Stimulated activated CD8-positive, alpha-beta memory T cell treated with anti-CD3 and anti-CD28 coated beads, Interleukin-7, amount 100 ng/mL, for 4 hours (primary cell): ENCODE data around the gene ST3GAL3.

Source experiments
- DNase-seq, 2 donors: peaks; one replicate each; pipeline ENCODE4 v3.0.0-alpha.2; 2020; ENCODE audit warnings: low read depth in 2 of 2

Gene ST3GAL3

DNA sequence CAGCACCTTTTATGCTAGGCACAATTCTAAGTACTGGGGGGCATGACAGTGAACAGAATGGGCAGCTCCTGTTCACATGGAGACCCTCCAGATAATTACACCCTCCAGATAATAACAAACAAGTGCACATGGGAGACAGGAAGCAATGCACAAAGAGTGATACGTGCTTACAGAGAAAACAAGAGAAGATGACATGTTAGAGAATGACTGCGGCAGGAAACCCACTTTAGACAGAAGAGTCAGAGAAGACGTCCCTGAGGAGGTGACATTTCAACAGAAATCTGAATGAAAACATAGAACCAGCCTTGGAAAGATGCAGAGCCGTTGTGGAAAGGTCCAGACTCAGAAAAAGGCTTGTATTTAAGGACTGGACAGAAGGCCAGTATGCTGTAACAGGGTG, 171.5 kb downstream of the ST3GAL3 start:
- DNase-seq: no peak

DNA sequence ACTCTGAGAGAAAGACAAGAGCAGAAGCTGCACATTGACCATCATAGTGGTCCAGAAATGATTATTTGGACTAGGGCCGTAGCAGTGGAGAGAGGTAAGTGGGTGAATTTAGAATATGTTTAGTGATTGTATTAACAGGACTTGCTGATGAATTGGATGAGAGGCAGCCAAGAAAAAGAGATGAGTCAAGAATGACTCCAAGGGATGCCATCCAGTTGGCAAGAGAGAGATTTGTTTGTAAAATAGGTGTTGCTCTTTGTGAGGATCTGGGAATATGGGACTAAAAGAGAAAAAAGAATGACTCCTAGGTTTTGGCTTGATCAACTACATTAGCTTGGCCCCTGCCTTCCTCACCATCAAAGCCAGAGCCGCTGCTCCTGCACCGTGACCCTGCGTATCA, 172.1 kb downstream of the ST3GAL3 start:
- DNase-seq: no peak

DNA sequence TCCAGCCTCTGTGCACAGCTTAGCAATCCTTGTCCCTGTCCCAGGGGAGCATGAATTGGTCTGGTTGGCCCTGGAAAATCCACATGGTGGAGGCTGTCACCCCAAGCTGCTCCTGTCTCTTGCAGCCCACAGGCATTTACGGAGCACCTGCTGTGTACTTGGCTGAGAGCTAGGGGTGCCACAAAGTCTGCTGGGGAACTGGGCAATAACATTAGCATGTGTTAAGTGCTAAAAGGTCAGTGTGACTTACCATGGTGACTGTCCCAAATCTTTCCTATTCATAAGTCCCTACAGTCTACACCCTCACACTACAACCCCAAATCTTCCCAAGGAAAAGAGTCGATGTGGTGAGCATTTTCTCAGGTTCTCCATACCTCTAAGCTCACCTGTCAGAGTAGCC, 172.7 kb downstream of the ST3GAL3 start:
- DNase-seq: no peak

DNA sequence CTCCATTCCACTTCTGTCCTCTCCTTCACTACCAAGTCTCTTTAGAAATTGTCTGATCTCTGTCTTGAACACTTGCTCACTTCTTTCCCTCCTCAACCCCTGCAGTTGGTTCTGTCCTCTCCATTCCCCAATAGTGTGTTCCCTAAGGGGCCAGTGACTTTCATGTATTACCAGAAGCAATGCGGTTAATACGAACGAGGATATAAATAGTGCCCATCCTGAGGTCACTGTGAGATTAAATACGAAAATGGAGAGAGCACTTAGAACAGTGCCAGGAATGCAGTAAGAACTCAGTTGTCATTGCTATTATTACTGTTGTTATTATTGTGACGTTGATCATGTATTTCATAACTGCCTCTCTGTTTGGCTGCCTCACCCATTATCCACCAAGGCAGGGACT, 173.3 kb downstream of the ST3GAL3 start:
- DNase-seq: no peak

DNA sequence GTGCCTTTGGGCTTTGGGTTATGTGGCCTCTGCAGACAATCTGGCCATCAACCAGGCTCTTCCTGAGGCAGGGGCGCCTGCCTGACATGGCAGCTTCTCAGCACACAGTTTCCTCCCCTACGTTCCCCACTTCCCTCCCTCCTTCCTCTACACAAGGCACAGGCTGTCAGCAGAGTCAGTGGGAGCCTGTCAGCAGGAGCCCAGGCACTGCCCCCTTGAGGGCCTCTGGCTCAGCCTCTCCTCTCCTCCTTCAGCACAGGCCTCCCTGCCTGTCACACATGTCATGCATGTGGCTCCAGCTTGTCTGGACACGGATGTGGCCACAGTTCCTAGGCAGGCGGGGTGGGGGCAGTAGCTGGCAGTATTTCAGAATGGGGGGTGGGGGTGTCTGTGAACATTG, 174.1 kb downstream of the ST3GAL3 start:
- no peak for DNase-seq

DNA sequence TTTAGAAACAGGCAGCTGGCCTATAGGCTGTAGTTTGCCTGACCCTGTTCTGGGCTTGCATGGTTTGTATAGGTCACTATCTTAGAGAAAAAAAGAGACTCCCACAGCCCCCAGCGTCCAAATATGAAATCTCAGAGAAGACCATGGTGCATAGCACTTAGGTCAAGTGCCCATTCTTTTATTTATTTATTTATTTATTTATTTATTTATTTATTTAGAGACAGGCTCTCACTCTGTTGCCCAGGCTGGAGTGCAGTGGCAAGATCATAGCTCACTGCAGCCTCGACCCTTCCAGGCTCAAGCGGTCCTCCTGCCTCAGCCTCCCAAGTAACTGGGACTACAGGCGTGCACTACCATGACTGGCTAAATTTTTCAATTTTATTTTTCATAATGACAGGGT, 175.4 kb downstream of the ST3GAL3 start:
- DNase-seq: no peak

DNA sequence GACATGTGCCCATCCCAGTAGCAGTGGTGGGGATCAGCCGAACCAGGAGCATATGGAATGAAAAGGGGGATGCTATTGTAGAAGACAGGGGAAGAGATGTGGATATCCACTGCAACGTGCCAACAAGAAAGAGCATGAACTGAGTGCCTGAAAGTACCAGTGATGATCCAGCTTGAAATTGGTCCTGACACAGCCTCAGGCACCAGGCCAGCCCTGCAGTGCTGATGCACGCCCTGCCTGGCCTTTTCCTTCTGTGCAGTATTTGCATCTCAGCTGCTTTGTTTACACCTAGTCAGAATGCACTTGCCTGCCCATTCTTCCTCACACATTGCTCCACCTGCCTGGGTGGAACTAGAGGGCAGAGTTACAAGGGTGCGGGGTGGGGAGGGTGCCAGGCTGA, 176.0 kb downstream of the ST3GAL3 start:
- no peak for DNase-seq

DNA sequence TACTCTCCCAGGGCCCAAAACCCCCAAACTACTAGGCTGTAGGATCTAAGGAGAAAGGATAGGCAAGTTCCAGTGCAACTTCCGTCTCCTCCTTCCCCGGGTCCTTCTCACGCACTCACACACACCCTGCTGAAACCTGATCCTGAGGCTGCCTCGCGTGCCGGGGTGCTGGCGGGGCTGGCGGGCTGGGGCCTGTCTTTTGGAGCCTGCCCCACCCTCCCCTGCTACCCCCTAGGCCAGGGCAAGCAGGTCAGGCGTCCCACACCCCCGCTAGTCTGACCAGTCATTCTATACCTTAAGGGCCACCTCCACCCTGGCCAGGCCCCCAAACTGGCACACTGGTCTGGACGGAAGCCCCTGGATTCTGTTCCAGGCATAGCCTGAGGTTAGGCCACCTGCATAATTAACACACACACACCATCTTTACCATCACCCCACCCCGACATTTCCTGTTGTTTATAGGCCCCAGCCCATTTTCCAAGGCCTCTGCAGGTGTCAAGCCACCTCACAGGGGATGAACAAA, 178.0 kb downstream of the ST3GAL3 start:
- DNase-seq: no peak

DNA sequence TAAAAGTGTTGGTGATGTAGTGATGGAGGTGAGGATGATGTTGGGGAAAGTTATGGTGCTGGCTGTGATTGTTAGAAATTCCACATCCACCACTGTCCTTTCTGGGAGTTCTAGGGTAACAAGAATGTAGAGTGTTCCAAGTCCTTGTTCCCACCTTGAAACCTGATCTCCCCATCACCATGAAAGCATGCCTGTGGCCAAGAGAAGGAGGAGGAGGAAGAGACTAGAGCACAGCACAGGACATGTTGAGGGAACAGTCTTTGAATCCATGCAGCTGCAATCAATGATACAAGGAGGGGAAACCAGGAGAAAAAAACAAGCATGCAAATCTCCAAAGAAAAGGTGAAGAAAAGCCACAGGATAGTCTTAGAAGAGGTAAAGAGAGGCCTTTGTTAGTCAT, 180.4 kb downstream of the ST3GAL3 start:
- DNase-seq: no peak

DNA sequence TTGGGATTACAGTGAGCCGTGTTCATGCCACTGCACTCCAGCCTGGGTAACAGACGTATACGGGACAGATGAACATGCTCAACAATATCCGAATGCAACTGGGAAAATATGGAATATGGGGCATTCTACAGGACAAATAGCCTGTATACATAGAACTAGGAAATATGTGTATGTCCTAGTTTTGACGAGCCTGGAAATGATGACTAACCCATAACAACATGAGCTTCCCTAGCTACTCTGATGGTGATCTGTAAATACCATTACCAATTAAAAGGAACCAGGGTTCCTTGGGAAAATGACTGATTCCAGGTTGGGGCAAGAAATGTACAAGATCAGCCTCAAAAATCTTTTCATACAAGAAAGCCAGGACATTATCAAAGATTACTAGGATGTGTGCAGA, 183.5 kb downstream of the ST3GAL3 start:
- DNase-seq: no peak

DNA sequence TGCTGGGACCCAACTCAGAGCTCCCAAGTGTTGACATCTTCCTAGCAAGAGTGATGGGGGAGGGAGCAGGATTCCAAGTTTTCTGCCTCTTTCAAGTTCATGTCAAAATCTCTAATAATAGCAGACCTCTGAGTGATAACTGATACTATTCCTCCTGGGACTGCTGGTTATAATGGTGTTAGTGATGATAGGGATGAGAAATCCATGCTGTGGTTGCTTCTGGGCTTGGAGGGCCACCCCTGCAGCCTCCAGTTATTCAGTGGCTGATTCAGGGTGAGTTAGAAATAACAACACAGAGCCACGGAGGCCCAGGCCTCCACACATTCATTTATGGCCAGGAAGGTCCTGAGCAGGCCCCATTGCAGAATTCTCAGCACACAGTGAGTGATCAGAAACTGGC, 185.7 kb downstream of the ST3GAL3 start:
- DNase-seq: no peak

DNA sequence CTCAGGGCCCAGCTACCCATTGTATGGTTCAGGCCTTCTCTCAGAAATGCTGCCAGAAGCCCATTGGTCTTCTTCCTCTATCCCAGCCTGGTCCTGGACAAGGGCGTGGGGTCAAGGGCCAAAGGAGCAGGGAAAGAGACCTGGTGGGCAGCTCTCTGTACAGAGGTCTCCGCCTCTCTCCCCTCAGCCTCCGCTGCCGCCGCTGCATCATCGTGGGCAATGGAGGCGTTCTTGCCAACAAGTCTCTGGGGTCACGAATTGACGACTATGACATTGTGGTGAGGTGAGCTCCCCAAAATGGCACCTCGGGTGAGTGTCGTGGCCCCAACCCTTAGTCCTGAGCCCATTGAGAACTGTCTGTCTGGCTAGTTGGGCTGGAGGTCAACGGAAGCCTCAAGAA, 191.6 kb downstream of the ST3GAL3 start:
- DNase-seq: no peak

DNA sequence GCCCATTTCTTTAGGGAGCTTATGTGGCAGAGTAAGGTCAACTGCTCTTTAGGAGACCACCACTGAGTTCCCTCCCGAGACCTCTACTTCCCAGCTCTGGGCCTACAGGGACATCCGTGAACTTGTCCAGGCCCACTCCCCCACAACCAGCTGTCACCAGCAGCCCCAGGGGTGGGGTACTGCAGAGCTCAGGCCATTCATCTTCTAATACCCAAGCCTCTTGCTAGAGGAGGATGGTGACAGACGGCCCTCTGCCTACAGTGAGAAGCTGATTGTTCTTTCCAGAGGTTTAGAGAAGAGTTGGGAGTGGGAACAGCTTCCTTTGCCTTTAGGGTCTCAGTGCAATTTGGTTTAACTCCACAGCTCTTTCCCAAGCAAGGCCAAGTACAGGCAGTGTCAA, 193.1 kb downstream of the ST3GAL3 start:
- no peak for DNase-seq

DNA sequence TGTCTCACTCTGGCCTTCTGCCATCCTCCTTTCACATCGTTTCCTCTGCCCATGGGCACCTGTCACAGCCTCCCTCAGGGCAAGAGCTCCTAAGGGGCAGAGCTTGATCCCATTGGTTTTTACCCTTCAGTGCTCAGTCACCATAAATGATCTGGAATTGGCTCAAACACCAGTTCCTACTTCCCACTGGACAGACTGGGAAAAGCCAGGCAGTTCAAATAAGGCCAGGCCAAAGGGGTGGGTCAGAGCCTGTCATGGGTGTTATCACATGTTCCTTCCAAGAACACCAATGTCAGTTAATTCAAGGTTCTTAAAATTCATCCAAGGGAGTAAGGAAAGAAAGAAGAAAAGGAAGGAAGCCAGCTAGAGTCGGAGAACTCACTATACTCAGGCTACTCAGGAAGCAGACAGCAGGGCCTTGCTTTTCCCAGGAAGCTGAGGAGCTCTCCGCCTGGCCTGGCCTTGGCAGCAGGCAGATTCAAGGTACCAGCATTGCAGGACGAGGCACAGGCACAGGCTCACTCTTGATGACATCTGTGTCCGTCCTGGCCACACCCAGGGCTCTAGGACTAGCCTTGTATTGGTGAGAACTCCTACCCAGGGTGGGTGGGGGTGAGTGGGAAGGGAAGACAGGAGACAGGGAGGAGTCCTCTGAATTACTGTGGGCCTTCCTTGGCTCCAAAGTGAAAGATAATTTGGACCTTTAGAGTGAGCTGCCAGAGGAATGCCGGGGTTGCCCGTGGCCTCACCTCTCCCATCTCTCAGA, 194.0 kb downstream of the ST3GAL3 start:
- DNase-seq: no peak

DNA sequence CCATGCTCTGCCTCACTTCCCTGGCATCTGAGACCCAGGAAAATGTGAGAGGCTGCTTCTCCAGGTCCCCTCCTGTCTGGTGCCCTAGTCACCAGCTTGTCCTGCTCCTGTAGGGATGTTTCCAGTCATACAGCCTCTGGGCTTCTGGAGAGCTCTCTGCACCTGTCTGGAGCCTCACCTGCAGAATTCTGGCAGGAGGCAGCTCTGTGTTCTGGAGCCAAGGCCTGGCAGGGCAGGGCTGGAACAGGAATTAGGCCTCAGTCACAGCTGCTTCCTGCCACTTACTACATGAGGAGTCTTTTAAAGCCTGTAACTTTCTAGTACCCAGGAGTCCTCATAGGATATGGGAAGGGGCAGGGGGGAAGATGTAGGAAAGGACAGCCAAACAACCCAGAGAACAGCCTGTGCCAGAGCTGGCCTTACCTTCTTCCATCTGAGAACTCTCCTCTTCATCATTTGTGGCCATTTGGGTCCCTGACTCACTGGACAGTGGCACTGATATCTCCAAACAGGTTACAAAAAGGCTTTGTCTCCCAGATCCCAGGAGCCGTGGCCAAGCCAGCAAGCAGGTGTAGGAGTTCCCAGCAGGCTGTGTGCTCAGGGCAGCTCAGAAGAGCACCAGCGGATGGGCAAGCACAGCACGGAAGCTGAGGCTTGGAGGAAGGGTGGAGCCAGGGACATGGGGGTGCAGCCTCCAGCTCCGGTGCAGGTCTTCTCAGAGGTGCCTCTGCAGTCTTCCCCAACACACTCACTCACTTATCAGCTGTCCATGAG, 194.9 kb downstream of the ST3GAL3 start:
- no peak for DNase-seq

DNA sequence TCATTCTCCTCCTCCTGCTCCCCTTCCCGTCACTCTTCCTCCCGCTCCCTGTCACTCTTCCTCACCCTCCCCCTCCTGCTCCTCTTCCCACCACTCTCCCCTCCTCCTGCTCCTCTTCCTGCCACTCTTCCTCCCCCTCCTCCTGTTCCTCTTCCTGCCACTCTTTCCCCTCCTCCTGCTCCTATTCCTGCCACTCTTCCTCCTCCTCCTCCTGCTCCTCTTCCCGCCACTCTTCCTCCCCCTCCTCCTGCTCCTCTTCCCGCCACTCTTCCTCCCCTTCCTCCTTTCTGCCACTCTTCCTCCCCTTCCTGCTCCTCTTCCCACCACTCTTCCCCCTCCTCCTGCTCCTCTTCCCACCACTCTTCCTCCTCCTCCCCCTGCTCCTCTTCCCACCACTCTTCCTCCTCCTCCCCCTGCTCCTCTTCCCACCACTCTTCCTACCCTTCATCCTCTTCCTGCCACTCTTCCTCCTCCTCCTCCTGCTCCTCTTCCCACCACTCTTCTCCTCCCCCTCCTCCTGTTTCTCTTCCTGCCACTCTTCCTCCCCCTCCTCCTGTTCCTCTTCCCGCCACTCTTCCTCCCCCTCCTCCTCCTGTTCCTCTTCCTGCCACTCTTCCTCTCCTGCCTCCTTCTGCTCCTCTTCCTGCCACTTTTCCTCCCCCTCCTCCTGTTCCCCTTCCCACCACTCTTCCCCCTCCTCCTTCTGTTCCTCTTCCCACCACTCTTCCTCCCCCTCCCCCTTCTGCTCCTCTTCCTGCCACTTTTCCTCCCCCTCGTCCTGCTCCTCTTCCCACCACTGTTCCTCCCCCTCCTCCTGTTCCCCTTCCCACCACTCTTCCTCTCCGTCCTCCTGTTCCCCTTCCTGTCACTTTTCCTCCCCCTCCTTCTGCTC, 197.6 kb downstream of the ST3GAL3 start:
- DNase-seq: no peak

DNA sequence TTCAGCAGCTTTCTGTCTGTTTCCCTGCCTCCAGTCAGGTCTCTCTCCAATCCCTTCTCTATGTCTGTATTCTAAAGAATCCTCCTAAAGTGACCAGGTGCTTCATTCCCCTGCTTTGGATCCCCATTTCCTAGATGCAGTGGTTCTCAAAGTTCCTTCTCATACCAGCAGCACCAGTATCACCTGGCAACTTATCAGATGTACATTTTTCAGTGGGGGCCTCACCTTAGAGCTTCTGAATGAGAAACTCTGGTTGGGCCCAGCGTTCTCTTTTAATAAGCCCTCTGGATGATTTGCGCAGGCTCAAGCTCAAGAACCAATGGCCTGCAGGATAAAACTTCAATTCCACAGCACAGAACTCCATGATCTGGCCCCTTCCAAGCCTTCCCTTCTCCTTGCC, 200.9 kb downstream of the ST3GAL3 start:
- DNase-seq: no peak

DNA sequence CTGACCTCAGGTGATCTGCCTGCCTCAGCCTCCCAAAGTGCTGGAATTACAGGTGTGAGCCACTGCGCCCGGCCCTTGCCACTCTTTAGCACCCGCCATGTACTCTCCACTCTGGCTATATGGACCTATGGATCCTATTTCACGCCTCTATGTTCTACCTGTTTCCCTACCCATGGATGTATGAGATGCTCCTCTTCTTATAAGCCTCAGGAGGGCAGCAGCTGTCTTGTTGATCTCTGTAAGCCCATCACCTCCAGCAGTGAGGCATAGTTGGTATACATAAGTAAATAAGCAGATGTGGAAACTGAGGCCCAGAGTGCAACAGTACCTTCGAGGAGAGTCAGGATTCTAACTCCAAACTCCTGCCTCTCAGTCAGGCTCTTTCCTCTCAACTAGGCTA, 201.5 kb downstream of the ST3GAL3 start:
- DNase-seq: no peak

DNA sequence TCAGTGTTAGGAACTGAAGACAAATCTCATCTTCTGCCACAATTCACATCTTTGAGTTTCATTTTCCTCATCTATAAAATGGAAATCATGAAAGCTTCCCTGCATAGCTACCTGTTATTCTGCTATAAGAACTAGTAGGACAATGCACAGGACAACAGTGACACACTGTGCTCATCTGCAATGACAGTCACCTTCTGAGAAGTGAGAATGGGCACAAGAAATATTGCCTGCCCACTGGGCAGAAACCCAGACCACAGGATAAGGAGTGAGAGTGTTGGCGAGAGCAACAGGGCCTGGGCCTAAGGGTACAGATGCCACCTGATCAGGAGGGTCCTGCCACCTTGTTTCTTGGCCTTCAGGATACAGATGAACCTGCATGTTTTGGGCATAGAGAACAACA, 203.0 kb downstream of the ST3GAL3 start:
- no peak for DNase-seq

DNA sequence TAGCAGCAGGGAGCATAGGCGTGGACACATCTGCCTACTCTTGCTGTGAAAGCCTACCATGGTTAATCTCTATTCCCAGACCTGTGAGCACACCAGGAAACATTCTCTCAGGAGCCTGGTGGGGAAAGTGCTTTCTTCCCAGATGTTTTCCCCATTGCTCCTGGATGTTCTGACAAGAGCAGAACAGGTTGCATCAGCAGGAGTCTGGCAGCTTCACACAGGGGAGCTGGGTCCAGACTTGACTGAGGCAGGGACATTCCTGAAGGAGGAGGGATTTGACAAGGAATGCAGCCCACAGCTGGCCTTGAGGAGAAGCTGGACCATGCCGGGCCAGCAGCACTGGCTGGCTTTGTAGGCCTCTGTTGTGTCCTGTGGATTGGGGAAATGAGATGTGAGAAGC, 205.3 kb downstream of the ST3GAL3 start:
- no peak for DNase-seq

DNA sequence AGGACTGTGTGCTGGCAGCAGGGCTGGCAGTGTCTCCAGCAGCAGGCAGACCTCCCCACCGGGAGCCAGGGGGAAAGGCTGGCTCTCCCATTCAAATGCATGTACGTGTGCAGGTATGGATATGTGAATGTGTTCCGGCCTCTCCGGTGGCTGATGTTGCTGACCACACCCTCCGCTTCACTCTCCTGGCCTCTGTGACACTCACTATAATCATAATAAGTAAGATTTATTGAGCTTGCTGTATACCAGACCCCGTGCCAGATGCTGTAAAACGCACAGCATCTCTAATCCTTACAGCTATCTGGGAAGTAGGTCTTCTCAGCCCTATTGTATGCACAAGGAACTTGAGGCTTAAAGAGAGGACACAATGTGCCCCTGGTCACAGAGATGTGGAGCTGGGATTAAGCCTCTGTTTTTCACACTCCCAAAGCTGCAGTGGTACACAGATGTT, 205.7 kb downstream of the ST3GAL3 start:
- no peak for DNase-seq
